OCI-M2 (cell line): Measurements from ENCODE around the gene F10.

Source experiments
- DNase-seq: peaks from one replicate; lab custom pipeline; 2025; ENCODE audit not compliant: unreplicated experiment; lab: John Stamatoyannopoulos, UW

F10 gene

DNA sequence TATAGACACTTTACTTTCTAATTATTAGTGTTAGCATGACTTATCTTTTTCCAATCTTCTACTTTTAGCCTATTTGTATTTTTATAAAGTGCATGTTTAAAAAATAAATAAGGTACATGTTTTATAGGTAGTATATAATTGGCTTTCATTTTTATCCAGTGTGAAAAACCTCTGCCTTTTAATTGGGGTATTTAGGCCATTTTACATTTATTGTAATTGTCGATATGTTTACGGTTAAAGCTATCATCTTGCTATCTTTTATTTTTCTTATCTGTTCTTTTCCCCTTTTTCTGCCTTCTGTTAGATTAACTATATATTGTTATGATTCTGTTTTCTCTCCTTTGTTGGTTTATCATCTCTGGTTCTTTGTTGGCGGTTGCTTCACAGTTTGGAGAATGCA, 45.0 kb downstream of the F10 start:
- no peak for DNase-seq

GRCh38 chr13:113168211-113168610, 45.6 kb downstream of the F10 start:
- DNase-seq, result no peak

- DNase-seq, result no peak
Observed at GRCh38 chr13:113169277-113170272, 47.0 kb downstream of the F10 start.

- no peak for DNase-seq
Observed at GRCh38 chr13:113170511-113170910, 47.9 kb downstream of the F10 start.

GRCh38 chr13:113171250-113172125, 48.9 kb downstream of the F10 start:
- DNase-seq, result no peak

- DNase-seq, result no peak
Observed at GRCh38 chr13:113172419-113172926, 49.9 kb downstream of the F10 start.

- DNase-seq, result no peak
Observed at GRCh38 chr13:113176280-113176679, 53.7 kb downstream of the F10 start.

GRCh38 chr13:113176822-113177221, 54.2 kb downstream of the F10 start:
- DNase-seq, result no peak

DNA sequence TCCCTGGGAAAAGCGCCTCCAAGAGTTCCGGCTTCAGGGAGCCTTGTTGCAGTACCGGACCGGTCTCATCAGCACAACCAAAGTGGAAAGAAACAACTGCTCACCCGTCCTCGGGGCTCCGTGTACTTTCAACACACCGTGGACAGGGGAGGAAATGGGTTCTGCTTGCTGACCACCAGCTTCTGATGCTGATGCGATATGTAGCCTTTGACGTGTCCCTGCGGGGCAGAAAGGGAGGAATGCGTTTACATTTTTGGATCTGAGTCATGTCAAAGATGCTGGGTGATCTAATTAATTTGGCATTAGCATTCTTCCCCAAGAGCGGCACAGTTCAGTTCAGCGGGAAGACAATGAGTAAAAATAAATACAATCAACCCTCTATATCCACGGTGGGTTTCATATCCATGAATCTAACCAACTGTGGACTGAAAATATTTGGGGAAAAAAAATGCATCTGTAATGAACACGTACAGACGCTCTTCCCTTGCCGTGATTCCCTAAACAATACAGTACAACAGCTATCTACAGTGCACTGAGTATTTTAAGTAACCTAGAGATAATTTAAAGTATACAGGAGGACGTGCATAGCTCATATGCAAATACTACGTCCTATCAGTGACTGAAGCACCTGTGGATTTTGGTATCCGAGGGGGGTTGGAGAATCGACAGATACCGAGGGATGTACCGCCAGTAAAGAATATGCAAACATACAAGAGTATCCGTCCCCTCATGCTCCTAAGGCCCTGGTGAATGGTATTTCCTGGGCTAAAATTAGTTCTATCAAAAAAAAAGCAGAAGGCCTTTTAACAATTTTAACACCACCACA, 55.7 kb downstream of the F10 start:
- DNase-seq, result no peak

GRCh38 chr13:113178896-113179167, 56.2 kb downstream of the F10 start:
- no peak for DNase-seq

GRCh38 chr13:113179374-113180230, 57.0 kb downstream of the F10 start:
- DNase-seq, result no peak

GRCh38 chr13:113182046-113182445, 59.4 kb downstream of the F10 start:
- no peak for DNase-seq

- DNase-seq, result no peak
Observed at GRCh38 chr13:113183450-113184129, 61.0 kb downstream of the F10 start.

DNA sequence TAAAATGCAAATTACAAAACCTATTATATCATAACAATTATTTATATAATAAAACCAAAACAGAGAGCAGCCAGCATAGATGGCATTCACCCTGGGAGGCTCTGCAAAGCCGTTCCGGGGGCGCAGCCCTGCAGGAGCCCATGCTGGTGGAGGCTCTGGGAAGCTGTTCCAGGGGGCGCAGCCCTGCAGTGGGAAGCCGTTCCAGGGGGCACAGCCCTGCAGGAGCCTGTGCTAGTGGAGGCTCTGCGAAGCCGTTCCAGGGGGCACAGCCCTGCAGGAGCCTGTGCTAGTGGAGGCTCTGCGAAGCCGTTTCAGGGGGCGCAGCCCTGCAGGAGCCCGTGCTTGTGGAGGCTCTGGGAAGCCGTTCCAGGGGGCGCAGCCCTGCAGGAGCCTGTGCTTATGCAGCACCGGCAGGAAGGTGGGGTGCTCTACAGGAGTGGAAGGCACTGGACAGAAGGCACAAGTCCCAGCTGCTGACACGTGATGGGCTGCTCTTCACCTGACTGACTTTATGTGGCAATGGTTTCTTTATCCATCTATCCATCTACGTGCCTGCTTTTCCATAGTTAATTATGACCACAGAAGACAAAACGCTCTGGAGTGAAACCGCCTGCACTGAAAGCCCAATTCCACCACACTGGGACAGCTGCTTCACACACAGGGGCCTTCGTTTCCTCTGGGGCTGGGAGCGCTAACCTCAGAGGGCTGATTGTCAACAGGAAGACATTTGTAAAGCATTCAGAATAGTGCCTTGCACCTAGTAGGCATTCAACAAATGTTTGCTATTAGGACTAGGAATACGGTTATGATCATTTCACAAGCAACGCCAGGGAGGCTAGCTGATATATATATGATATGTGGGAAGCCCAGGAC, 62.2 kb downstream of the F10 start:
- no peak for DNase-seq

DNA sequence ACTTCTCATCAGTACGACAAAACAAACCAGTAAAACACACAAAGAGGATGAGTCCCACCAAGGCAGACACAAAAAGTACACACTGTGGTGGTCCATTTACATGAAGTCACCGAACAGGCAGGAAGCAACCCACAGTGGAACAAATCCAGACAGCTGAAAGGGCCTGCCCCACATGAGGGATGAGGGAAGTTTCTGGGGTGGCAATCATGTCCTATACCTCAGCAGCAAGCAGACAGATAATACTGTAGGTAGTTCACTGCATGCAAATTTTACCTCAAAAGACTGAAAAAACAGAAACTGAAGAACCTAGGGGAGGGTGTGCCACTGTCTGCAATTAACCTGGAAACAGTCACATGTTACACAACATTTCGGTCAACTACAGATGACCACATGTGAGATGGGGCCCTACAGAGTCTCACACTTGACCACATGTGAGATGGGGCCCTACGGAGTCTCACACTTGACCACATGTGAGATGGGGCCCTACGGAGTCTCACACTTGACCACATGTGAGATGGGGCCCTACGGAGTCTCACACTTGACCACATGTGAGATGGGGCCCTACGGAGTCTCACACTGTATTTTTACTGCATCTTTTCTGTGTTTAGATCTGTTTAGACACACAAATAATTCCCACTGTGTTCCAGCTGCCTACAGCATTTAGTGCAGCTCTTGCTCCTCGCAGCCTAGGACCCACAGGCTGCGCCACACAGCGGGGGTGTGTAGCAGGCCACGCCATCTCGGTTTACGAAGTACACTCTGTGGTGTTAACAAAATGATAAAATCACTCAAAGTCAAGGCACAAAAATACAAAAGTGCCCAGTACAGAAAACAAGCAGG, 63.7 kb downstream of the F10 start:
- no peak for DNase-seq

DNA sequence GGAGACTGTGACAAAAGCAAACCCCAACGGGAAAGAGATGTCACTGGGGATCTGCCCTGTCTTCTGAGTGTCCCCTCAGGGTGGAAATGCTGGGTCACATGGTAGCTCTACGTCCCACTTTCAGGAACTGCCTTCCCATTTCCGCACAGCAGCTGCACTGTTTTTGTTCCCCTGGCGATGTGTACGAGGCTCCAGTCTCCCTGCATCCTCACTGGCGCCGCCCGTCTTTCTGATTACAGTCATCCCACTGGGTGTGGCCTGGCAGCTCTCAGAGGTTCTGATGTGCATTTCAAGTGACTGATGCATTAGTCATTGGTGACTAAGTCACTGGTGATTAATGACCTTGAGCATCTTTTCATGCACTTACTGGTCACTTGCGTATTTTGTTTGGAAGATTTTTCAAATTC, 64.7 kb downstream of the F10 start:
- DNase-seq, result no peak

GRCh38 chr13:113187883-113188665, 65.5 kb downstream of the F10 start:
- no peak for DNase-seq
